SJCRH30 (cell line): ENCODE measurements around the gene POLR2L. TPM values are rescaled to one million over a fixed set of nuclear protein-coding genes. Genes with fewer than 3 reads are reported as not detected.

Source experiments
- DNase-seq, 2 experiments: peaks; one replicate each; pipeline ENCODE4 v3.0.0-alpha.2; 2015 to 2020
- H3K27ac ChIP-seq: fragments of 250-450 bp; sonication (Bioruptor Pico); 2 replicates; pipeline ENCODE4 v1.5.1; 2020; ENCODE audit warnings: mild to moderate bottlenecking, moderate library complexity
- H3K27me3 ChIP-seq: fragments of 250-450 bp; sonication (Bioruptor Pico); 2 replicates; pipeline ENCODE4 v1.5.1; 2020; ENCODE audit warnings: mild to moderate bottlenecking, moderate library complexity
- H3K36me3 ChIP-seq: fragments of 250-450 bp; sonication (Bioruptor Pico); 2 replicates; pipeline ENCODE4 v1.5.1; 2020; ENCODE audit warnings: mild to moderate bottlenecking, moderate library complexity
- H3K4me1 ChIP-seq: fragments of 250-450 bp; sonication (Bioruptor Pico); 2 replicates; pipeline ENCODE4 v1.5.1; 2020; ENCODE audit warnings: mild to moderate bottlenecking, moderate library complexity
- H3K4me3 ChIP-seq: fragments of 250-450 bp; sonication (Bioruptor Pico); 2 replicates; pipeline ENCODE4 v1.5.1; 2020; ENCODE audit warnings: mild to moderate bottlenecking, moderate library complexity
- H3K9me3 ChIP-seq: fragments of 250-450 bp; sonication (Bioruptor Pico); replicated peaks from 2 replicates; pipeline ENCODE4 v1.5.1; 2020; ENCODE audit warnings: mild to moderate bottlenecking, moderate library complexity
- total RNA-seq: library from RNA; depleted of rRNA; stranded (reverse); fragments of >200 nt; shearing (Covaris generic); gene quantifications from 2 replicates; pipeline ENCODE4 v1.2.3, GENCODE V29; 2014

The POLR2L gene
- total RNA-seq, 1 experiment from 2014 or later = 292 TPM

DNA sequence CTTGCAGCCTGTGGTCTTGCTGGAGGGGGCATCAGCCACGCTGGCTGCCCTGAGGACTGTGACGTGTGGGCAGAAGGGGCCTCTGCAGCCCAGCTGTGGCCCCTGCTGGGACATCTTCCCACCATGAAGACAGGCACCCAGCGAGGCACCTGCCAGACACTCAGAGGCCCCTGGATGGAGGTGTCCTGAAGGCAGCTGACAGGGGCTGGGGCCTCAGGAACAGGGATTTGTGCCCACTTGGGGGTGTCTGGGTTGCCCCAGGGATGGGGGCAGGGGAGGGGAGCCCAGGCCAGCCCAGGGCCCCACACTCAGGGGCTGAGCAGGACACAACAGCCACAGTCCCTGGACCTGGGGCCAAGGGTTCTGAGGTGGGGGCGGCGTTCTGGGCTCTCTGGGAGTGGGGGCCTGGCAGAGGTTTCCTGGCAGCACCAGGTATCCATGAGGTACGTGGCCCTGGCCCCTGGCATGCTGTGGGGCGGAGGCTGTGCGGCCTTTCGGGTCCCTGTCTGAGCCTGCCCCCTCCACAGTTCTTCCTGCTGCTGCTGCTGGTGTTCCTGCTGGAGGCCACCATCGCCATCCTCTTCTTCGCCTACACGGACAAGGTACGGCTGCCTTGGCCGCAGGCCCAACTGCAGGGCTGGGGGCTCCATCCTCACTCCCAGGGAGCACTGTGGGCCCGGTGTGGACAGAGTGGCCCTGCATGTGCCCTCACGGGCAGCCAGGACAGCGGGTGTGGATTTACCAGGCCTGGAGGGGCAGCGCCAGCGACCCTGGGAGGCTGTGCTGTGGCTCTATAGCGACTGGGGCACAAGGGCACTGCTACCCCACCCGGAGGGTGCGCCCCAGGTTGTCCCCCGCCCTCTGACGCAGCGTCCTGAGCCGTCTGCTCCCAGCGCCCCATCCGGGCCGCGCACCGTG lies 21.8 kb upstream of the POLR2L start:
- peaks cover 28% of the 10 kb centered on the region for H3K4me1 ChIP-seq
- H3K27ac ChIP-seq = no peak overlapping the region

DNA sequence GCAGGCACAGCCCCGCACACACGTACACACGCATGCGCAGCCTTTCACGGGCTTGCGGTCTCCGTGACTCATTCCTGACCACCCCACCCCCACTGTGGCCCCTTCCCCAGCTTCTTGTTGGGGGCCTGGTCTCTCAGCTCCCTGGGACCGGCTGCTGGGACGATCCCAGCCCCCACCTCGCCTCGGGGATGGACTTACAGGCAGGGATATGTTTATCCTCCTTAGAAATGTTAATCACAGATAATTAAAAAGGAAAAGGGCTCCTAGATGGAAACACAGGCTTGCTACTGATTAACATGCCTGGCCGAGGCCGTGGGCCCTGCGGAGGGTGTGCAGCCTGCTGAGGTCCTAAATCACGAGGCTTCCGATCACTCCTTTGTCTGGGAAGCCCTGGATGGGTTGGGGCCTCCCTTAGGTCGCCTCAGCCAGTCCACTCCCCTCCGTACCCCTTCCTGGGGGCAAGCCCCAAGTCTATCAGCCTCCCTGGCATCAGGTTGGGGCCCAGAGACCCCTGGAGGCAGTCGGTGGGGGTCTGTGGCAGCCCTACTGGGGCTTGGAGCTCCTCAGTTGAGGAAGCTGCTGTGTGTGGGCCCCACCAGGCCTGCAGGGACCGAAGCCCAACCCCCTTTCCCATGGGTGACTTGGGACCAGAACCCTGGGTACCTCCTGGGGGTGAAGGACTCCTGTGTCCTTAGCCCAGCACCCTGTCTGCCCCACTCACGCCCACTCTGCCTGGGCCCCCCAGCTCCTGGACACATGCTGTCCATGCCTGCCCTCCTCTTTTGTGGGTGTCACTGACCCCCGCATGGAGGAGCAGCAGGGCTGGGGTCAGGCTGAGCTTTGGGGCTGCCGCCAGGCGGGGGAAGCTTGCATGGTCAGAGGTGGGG lies 20.9 kb upstream of the POLR2L start:
- H3K27ac ChIP-seq = no peak overlapping the region

More for the DNA sequence above, 21.8 kb upstream of the POLR2L start:
- H3K27me3 ChIP-seq = no peaks in the 10 kb centered on the region
- DNase-seq = no peak
- H3K9me3 ChIP-seq = no peaks in the 10 kb centered on the region
- H3K36me3 ChIP-seq = no peaks in the 10 kb centered on the region
- H3K4me3 ChIP-seq = no peak overlapping the region

DNA sequence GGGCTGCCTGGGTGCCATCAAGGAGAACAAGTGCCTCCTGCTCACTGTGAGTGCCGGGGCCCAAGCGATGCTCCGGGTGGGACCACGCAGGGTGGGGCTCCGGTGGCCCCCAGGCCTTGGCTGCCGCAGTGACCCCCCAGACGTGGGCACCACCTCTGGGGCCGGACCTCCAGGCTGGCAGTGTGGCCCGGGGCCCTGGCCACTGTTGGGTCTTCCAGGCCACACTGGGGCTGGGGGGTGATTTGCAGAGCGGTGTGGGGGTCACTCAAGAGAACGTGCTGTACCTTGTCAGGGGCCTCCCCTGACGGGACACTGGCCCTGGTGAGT lies 20.3 kb upstream of the POLR2L start:
- no peak for DNase-seq
- H3K36me3 ChIP-seq = no peaks in the 10 kb centered on the region
- no peaks in the 10 kb centered on the region for H3K9me3 ChIP-seq
- H3K27ac ChIP-seq = no peak overlapping the region
- H3K27me3 ChIP-seq = no peaks in the 10 kb centered on the region
- H3K4me3 ChIP-seq = no peak overlapping the region
- peaks cover 28% of the 10 kb centered on the region for H3K4me1 ChIP-seq

More for the DNA sequence above, 20.9 kb upstream of the POLR2L start:
- H3K36me3 ChIP-seq = no peaks in the 10 kb centered on the region
- H3K4me3 ChIP-seq = no peak overlapping the region
- peaks cover 28% of the 10 kb centered on the region for H3K4me1 ChIP-seq
- no peaks in the 10 kb centered on the region for H3K27me3 ChIP-seq
- no peaks in the 10 kb centered on the region for H3K9me3 ChIP-seq
- no peak for DNase-seq

DNA sequence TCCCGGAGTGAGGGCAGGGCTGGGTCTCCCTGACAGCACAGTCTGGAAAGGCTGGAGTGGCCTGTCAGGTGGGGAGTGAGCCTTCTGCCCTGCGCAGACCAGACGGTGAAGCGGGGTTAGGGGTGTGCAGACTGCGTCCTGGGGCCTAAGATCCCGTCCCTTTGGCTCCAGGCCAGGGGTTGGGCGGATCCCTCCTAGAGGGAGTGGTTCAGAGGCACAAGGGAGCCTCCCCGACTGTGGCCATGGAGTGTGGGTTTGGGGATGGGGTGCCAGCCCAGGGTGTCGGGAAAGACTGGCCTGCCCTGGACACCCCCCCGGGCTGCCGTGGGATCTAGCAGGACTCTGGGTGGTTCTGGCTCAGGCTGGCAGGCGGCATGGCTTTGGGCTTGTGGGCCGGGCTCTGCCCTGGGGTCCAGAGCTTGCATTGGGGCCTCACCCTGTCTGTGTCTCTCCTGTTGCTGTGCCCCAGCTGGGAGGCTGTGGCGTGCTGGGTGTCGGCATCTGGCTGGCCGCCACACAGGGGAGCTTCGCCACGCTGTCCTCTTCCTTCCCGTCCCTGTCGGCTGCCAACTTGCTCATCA lies 19.8 kb upstream of the POLR2L start:
- H3K4me1 ChIP-seq = peaks cover 28% of the 10 kb centered on the region
- no peaks in the 10 kb centered on the region for H3K36me3 ChIP-seq
- peak; percentile 84 to 85 for DNase-seq
- no peaks in the 10 kb centered on the region for H3K27me3 ChIP-seq
- H3K9me3 ChIP-seq = no peaks in the 10 kb centered on the region
- H3K27ac ChIP-seq = no peak overlapping the region
- no peak overlapping the region for H3K4me3 ChIP-seq

DNA sequence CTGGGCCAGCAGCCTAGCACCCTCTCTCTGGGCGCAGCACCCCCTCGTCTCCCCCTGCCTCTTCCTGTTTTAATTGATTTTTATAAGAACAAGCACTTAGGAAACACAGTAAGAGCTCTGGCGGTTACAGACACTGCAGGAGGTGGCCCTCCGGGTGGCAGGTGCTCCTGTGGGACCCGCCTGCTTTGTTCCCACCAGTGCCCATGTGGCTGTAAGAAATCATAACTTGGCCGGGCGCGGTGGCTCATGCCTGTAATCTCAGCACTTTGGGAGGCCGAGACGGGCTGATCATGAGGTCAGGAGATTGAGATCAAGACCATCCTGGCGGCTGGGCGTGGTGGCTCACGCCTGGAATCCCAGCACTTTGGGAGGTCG lies 18.8 kb upstream of the POLR2L start:
- Histone ChIP-seq H3K27me3 (no peaks in the 10 kb centered on the region), H3K9me3 (no peaks in the 10 kb centered on the region), H3K36me3 (no peaks in the 10 kb centered on the region), H3K4me3 (no peak overlapping the region), H3K4me1 (peaks cover 32% of the 10 kb centered on the region), H3K27ac (no peak overlapping the region)
- no peak for DNase-seq

DNA sequence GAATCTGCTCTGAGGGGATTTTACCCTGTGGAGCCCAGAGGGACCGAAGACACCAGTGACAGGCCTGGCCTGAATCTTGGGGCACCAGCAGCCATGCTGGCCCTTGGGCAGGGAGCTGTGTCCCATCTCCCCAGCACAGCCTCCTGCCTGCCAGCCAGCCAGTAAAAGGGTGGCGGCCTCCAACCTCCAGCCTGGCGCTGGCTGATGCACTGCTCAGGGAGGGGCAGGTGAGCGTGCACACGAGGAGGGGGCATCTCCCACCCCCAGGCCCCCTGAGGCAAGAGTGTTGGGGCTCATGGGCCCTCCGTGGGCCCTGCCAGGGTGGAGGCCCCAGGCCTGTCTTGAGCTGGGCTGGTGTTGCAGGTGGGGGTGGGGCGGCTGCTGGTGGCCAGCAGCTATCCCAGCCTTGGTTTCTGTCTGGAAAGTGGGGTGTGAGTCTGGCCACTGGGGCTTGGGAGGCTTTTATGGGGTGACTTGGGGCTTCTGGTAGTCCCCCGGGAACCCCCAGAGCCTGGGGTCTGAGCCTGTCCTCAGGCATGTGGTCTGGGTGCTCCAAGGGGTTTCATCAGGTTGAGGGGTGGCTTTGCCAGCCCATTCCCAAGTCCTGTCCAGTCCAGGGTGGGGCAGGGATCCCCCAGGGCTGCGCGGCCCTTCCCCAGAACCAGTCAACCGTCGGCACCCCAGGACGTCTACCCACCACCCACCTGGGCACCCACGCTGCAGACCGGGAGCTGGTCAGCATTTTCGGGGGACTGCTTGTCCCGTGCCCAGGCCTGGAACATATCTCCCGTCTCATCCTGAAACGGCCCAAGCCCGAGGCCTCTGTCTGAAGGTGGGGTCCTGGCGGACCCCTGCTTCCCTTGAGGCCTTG lies 18.1 kb upstream of the POLR2L start:
- Histone ChIP-seq H3K4me1 (peaks cover 35% of the 10 kb centered on the region), H3K9me3 (no peaks in the 10 kb centered on the region), H3K36me3 (no peaks in the 10 kb centered on the region), H3K27ac (no peak overlapping the region), H3K27me3 (no peaks in the 10 kb centered on the region), H3K4me3 (no peak overlapping the region)
- no peak for DNase-seq

DNA sequence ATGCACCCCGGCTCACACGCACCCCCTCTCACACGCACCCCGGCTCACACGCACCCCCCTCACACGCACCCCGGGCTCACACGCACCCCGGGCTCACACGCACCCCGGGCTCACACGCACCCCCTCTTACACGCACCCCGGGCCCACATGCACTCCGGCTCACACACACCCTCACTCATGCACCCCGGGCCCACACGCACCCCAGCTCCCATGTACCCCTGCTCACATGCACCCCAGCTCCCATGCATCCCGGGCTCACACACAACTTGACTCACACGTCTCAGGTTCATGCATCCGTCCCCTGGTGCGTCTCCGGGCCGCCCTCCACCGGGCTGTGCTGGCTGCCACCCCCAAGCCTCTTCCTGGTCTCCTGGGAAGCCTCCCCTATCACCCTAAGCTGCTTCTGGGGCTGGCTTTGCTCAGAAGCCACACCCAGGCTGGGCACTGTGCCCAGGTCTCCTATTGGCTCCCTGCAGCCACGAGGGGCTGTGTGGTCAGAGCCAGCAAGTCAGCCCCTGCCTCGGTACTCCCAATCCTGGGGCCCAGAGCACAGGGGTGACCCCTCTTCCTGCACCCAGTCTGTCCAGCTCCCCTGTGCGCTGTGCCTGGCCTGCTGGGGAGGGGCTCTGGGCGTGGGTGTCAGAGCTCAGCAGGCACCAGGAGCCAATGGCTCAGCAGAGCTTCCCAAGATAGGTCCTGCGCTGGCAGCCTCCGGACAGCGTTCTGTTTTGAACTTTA lies 17.2 kb upstream of the POLR2L start:
- peak; percentile 86 to 88 for DNase-seq
- Histone ChIP-seq H3K36me3 (no peaks in the 10 kb centered on the region), H3K9me3 (no peaks in the 10 kb centered on the region), H3K4me1 (peaks cover 35% of the 10 kb centered on the region), H3K27ac (no peak overlapping the region), H3K27me3 (no peaks in the 10 kb centered on the region), H3K4me3 (no peak overlapping the region)

DNA sequence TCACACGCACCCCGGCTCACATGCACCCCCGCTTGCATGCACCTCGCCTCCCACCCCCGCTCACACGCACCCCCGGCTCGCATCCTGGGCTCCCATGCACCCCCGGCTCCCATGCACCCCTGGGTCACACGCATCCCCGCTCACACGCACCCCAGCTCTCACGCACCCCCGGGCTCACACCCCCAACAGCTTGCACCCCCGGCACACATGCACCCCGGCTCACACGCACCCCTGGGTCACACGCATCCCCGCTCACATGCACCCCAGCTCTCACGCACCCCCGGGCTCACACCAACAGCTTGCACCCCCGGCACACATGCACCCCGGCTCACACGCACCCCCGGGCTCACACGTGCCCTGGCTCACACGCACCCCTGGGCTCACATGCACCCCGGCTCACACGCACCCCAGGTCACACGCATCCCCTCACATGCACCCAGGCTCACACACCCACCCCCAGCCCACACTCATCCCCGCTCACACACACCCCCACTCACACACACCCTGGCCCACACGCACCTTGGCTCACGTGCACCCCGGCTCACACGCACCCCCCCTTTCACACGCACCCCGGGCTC lies 16.5 kb upstream of the POLR2L start:
- H3K27ac ChIP-seq = no peak overlapping the region
- DNase-seq = no peak
- no peaks in the 10 kb centered on the region for H3K9me3 ChIP-seq
- H3K4me3 ChIP-seq = no peak overlapping the region
- no peaks in the 10 kb centered on the region for H3K36me3 ChIP-seq
- no peaks in the 10 kb centered on the region for H3K27me3 ChIP-seq
- H3K4me1 ChIP-seq = peaks cover 35% of the 10 kb centered on the region

DNA sequence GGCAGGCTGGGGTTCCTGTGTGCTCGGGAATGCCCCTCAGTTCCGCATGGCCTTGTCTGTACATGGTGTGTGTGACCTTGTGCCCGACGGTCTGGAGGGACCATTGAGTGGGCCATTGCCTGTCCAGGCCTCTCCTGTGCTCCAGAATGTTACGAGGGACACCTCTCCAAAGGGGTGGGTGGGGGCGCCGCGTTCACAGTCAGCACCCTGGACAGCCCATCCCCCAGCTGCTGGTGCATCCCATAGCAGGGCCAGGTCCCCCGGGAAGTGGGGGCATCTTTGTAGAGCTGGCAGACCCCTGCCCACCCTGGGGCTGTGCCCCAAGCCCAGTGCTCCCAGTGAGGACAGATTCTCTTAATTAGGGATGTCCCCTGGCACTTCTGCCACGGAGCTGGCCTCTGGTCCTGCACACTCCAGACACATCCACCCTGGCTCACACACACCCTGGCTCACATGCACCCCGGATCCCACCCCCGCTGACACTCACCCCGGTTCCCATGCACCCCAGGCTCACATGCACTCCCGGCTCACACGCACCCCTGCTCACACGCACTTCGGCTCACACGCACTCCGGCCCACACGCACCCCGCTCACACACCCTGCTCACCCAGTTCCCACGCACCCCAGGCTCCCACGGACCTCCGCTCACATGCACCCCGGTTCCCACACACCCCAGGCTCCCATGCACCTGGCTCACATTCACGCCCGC lies 15.9 kb upstream of the POLR2L start:
- H3K4me1 ChIP-seq = peaks cover 35% of the 10 kb centered on the region
- H3K4me3 ChIP-seq = no peak overlapping the region
- DNase-seq = no peak
- no peak overlapping the region for H3K27ac ChIP-seq
- H3K27me3 ChIP-seq = no peaks in the 10 kb centered on the region
- H3K9me3 ChIP-seq = no peaks in the 10 kb centered on the region
- H3K36me3 ChIP-seq = no peaks in the 10 kb centered on the region

DNA sequence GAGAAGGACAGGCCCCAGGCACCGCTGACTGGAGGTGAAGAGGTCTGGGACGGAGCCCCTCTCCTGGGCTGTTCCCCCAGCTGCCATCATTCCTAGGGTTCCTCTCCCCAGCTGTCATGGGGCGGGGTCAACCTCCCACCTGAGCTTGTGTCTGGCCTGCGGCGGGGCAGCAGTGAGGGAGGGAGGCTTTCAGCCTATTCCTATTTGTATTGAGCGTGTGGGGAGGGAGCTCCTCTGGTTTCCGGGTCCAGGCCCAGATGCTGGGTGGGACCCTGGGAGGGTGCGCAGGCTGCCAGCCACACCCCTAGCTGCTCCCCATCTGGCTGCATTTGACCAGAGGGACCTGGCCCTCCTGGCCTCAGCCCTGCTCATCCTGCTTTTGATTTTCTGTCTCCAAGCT lies 14.1 kb upstream of the POLR2L start:
- no peaks in the 10 kb centered on the region for H3K27me3 ChIP-seq
- no peaks in the 10 kb centered on the region for H3K9me3 ChIP-seq
- peaks cover 22% of the 10 kb centered on the region for H3K4me1 ChIP-seq
- no peak overlapping the region for H3K27ac ChIP-seq
- no peak for DNase-seq
- H3K4me3 ChIP-seq = no peak overlapping the region
- no peaks in the 10 kb centered on the region for H3K36me3 ChIP-seq

DNA sequence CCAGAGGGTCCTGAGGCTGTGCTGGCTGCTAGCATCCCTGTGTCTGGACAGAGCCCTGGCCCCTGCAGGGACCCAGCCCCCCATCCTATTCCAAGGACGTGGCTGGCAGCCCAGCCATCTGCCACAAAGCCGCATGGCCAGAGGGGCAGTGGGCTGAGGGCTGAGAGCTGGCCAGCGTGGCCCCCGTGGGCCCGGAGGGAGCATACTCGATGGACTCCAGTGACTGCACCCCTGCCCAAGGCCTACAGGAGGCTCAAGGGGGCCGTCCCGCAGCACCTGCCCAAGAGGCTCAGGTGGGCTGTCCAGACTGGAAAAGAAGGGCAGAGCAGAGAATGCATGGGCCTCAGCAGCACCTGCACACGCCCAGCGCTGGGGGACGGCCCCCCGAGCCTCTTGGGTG lies 13.5 kb upstream of the POLR2L start:
- DNase-seq = no peak
- peaks cover 16% of the 10 kb centered on the region; the same call in 1 of the 2 replicates for H3K4me1 ChIP-seq
- H3K36me3 ChIP-seq = no peaks in the 10 kb centered on the region
- no peaks in the 10 kb centered on the region for H3K9me3 ChIP-seq
- H3K27ac ChIP-seq = no peak overlapping the region
- H3K27me3 ChIP-seq = no peaks in the 10 kb centered on the region
- no peak overlapping the region for H3K4me3 ChIP-seq

DNA sequence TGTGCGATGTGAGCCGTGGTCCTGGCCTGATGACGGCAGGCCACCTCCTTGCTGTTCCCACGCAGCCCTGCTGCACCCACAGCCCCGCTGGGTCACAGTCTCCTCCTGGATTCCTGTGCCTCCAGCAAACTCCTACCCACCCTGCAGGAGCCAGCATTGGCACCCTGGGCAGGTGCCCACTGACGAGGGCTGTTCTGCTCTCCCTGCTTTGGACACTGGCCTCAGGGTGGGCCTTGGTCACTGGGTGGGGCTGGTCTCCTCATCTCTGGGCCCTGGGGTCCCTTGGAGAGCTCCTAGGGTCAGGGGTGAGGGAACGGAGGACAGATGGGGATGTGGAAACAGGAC lies 13.0 kb upstream of the POLR2L start:
- no peak overlapping the region for H3K4me3 ChIP-seq
- no peaks in the 10 kb centered on the region for H3K27me3 ChIP-seq
- H3K9me3 ChIP-seq = no peaks in the 10 kb centered on the region
- peaks cover 16% of the 10 kb centered on the region; the same call in 1 of the 2 replicates for H3K4me1 ChIP-seq
- no peak for DNase-seq
- no peaks in the 10 kb centered on the region for H3K36me3 ChIP-seq
- H3K27ac ChIP-seq = no peak overlapping the region
